Small intestine (tissue), 7 donors: ENCODE results near the gene MCF2. TPM values are rescaled to one million over a fixed set of nuclear protein-coding genes. Genes with fewer than 3 reads are reported as not detected.

Source experiments
- DNase-seq, 2 donors: peaks; one replicate each; pipeline versions ENCODE4 v3.0.0 to v3.0.0-alpha.2; 2013
- FAIRE-seq: peaks from 2 replicates; lab custom pipeline; 2012; peaks lifted over from hg19 to GRCh38; lab: Jason Lieb, UNC
- H3K27ac ChIP-seq, 3 donors: one replicate each; pipeline ENCODE4 v1.5.1; 2013; ENCODE audit warnings: low read length in 2 of 3, mild to moderate bottlenecking in 2 of 3, control low read depth in 1 of 3, inconsistent platforms in 1 of 3, low read depth in 1 of 3, moderate library complexity in 1 of 3
- H3K27me3 ChIP-seq, 3 donors: one replicate each; pipeline ENCODE4 v1.6.1; 2013; ENCODE audit warnings: low read length in 3 of 3, inconsistent platforms in 1 of 3; ENCODE audit not compliant: control insufficient read depth in 3 of 3, insufficient read depth in 3 of 3
- H3K36me3 ChIP-seq, 3 donors: one replicate each; pipeline ENCODE4 v1.6.1; 2013; ENCODE audit warnings: low read length in 3 of 3, inconsistent platforms in 1 of 3, low read depth in 1 of 3, mild to moderate bottlenecking in 1 of 3, moderate library complexity in 1 of 3; ENCODE audit not compliant: control insufficient read depth in 3 of 3, insufficient read depth in 2 of 3
- H3K4me1 ChIP-seq, 3 donors: one replicate each; pipeline ENCODE4 v1.6.1; 2013; ENCODE audit warnings: low read length in 2 of 3, inconsistent platforms in 1 of 3, low read depth in 1 of 3, mild to moderate bottlenecking in 1 of 3, moderate library complexity in 1 of 3; ENCODE audit not compliant: control insufficient read depth in 3 of 3, insufficient read depth in 2 of 3
- H3K4me3 ChIP-seq, 3 donors: one replicate each; pipeline ENCODE4 v1.5.1; 2013; ENCODE audit warnings: low read length in 3 of 3, control low read depth in 1 of 3, inconsistent platforms in 1 of 3, low read depth in 1 of 3, mild to moderate bottlenecking in 1 of 3, moderate library complexity in 1 of 3
- H3K9me3 ChIP-seq, 2 donors: one replicate each; pipeline ENCODE4 v1.6.1; 2013; ENCODE audit warnings: low read depth in 1 of 2, low read length in 1 of 2; ENCODE audit not compliant: control insufficient read depth in 2 of 2, insufficient read depth in 1 of 2
- WGBS, 3 donors: extraction: QIAGEN DNeasy Blood & Tissue Kit; methylation state at CpG; one replicate each; pipeline ENCODE4 v1.1.7; 2013; 5-methylcytosine and 5-hydroxymethylcytosine counted together
- polyA plus RNA-seq, 4 donors: library from polyadenylated mRNA; stranded (reverse) in 3 of 4; unstranded in 1 of 4; fragments of 200-250 nt in 3 of 4; fragments of 120-200 nt in 1 of 4; gene quantifications; one replicate each; pipeline versions ENCODE4 v1.2.1 to v1.2.3, GENCODE V29; 2013
- donor health status: healthy with polysubstance abuse.
- donor health status: control.
- donor health status: control.
- donor health status: Bipolar disorder and iron deficiency.
- donor health status: healthy.

The MCF2 gene
- polyA plus RNA-seq, 4 donors, result 0.06 to 0.21 TPM; not detected in 2

- Histone ChIP-seq H3K9me3 (no peaks in the 10 kb centered on the region), H3K4me1 (no peaks in the 10 kb centered on the region), H3K27me3 (no peaks in the 10 kb centered on the region), H3K4me3 (no peak overlapping the region), H3K36me3 (no peaks in the 10 kb centered on the region), H3K27ac (no peak overlapping the region)
- no peak for FAIRE-seq
- DNase-seq, result no peak
- 52 to 79% (median 63%) methylated on average over 3 of the region's 3 CpGs for WGBS, 3 donors
These were observed 60.4 kb downstream of the MCF2 start for GRCh38 chrX:139647597-139647996.

GRCh38 chrX:139642241-139642927 is 65.6 kb downstream of the MCF2 start:
- Histone ChIP-seq H3K27ac (no peak overlapping the region), H3K4me1 (no peaks in the 10 kb centered on the region), H3K27me3 (peaks cover 0 to 2% (median 0%) of the 10 kb centered on the region in 3 donors), H3K9me3 (no peaks in the 10 kb centered on the region), H3K4me3 (no peak overlapping the region), H3K36me3 (no peaks in the 10 kb centered on the region)
- 22 to 50% (median 33%) methylated on average over 10 of the region's 10 CpGs for WGBS, 3 donors
- FAIRE-seq (no peak), DNase-seq (no peak)

- peaks cover 0 to 2% (median 0%) of the 10 kb centered on the region in 3 donors for H3K27me3 ChIP-seq
- H3K27ac ChIP-seq, result no peak overlapping the region
- H3K4me1 ChIP-seq, result no peaks in the 10 kb centered on the region
- no peaks in the 10 kb centered on the region for H3K9me3 ChIP-seq
- 61 to 90% (median 69%) methylated on average over 2 of the region's 2 CpGs for WGBS, 3 donors
- FAIRE-seq (no peak), DNase-seq (no peak)
- H3K4me3 ChIP-seq, result no peak overlapping the region
- H3K36me3 ChIP-seq, result no peaks in the 10 kb centered on the region
These were observed 67.7 kb downstream of the MCF2 start for GRCh38 chrX:139640259-139640658.

GRCh38 chrX:139639253-139639652 is 68.7 kb downstream of the MCF2 start:
- no peak for FAIRE-seq

GRCh38 chrX:139600105-139600504 is 107.9 kb downstream of the MCF2 start:
- WGBS, 3 donors, result 53 to 92% (median 75%) methylated on average over 1 of the region's 1 CpG
- H3K4me1 ChIP-seq, result no peaks in the 10 kb centered on the region
- no peaks in the 10 kb centered on the region for H3K36me3 ChIP-seq
- H3K27me3 ChIP-seq, result no peaks in the 10 kb centered on the region
- FAIRE-seq, result no peak
- H3K9me3 ChIP-seq, result no peaks in the 10 kb centered on the region
- no peak overlapping the region for H3K27ac ChIP-seq
- no peak for DNase-seq
- no peak overlapping the region for H3K4me3 ChIP-seq

More at GRCh38 chrX:139639253-139639652, 68.7 kb downstream of the MCF2 start:
- DNase-seq, result no peak
- Histone ChIP-seq H3K4me1 (no peaks in the 10 kb centered on the region), H3K27ac (no peak overlapping the region), H3K27me3 (peaks cover 0 to 2% (median 0%) of the 10 kb centered on the region in 3 donors), H3K9me3 (no peaks in the 10 kb centered on the region), H3K4me3 (no peak overlapping the region), H3K36me3 (no peaks in the 10 kb centered on the region)
- WGBS, 3 donors, result 70 to 73% (median 73%) methylated on average over 8 of the region's 8 CpGs

GRCh38 chrX:139596068-139596467 is 111.9 kb downstream of the MCF2 start:
- WGBS, 3 donors, result 36 to 61% (median 42%) methylated on average over 4 of the region's 4 CpGs
- no peak overlapping the region for H3K27ac ChIP-seq
- no peaks in the 10 kb centered on the region for H3K27me3 ChIP-seq
- no peaks in the 10 kb centered on the region for H3K4me1 ChIP-seq
- no peaks in the 10 kb centered on the region for H3K9me3 ChIP-seq
- no peak for DNase-seq
- no peak overlapping the region for H3K4me3 ChIP-seq
- no peaks in the 10 kb centered on the region for H3K36me3 ChIP-seq
- no peak for FAIRE-seq

- DNase-seq (no peak), FAIRE-seq (no peak)
- Histone ChIP-seq H3K4me1 (no peaks in the 10 kb centered on the region), H3K27me3 (no peaks in the 10 kb centered on the region), H3K9me3 (no peaks in the 10 kb centered on the region), H3K27ac (no peak overlapping the region), H3K36me3 (no peaks in the 10 kb centered on the region), H3K4me3 (no peak overlapping the region)
- WGBS, 3 donors, result 62 to 75% (median 74%) methylated on average over 5 of the region's 5 CpGs
These were observed 122.4 kb downstream of the MCF2 start for GRCh38 chrX:139585613-139586012.

GRCh38 chrX:139581068-139581467 is 126.9 kb downstream of the MCF2 start:
- 17 to 55% (median 23%) methylated on average over 4 of the region's 4 CpGs for WGBS, 3 donors
- H3K4me3 ChIP-seq, result no peak overlapping the region
- DNase-seq (peak in 1 of 2 donors; percentile 5), FAIRE-seq (no peak)
- no peaks in the 10 kb centered on the region for H3K4me1 ChIP-seq
- H3K36me3 ChIP-seq, result no peaks in the 10 kb centered on the region
- H3K9me3 ChIP-seq, result no peaks in the 10 kb centered on the region
- H3K27me3 ChIP-seq, result no peaks in the 10 kb centered on the region
- H3K27ac ChIP-seq, result no peak overlapping the region

GRCh38 chrX:139566981-139567380 is 141.0 kb downstream of the MCF2 start:
- WGBS, 3 donors, result 36 to 71% (median 54%) methylated on average over 1 of the region's 1 CpG

More at GRCh38 chrX:139566981-139567380, 141.0 kb downstream of the MCF2 start:
- Histone ChIP-seq H3K36me3 (no peaks in the 10 kb centered on the region), H3K27me3 (no peaks in the 10 kb centered on the region), H3K9me3 (no peaks in the 10 kb centered on the region), H3K4me3 (no peak overlapping the region), H3K4me1 (no peaks in the 10 kb centered on the region), H3K27ac (no peak overlapping the region)
- FAIRE-seq (no peak), DNase-seq (no peak)
